Glomerular visceral epithelial cell (primary cell): ENCODE data around the gene KAT6B.

Experiments used
- DNase-seq: peaks from one replicate; pipeline ENCODE4 v3.0.0-alpha.2; 2016; ENCODE audit errors: extremely low spot score

The KAT6B gene

GRCh38 chr10:74983383-74983782, 157.0 kb downstream of the KAT6B start:
- no peak for DNase-seq

- DNase-seq: no peak
Measured at GRCh38 chr10:74987339-74988053, 161.1 kb downstream of the KAT6B start.

GRCh38 chr10:74988054-74988775, 161.8 kb downstream of the KAT6B start:
- DNase-seq: no peak

GRCh38 chr10:74988832-74989561, 162.6 kb downstream of the KAT6B start:
- DNase-seq: no peak

- DNase-seq: peak; percentile 38
Measured at GRCh38 chr10:74991435-74991834, 165.0 kb downstream of the KAT6B start.

- DNase-seq: no peak
Measured at GRCh38 chr10:74992068-74992467, 165.7 kb downstream of the KAT6B start.

- no peak for DNase-seq
Measured at GRCh38 chr10:74993649-74994048, 167.2 kb downstream of the KAT6B start.

- no peak for DNase-seq
Measured at GRCh38 chr10:74994854-74995253, 168.5 kb downstream of the KAT6B start.

GRCh38 chr10:74995806-74996205, 169.4 kb downstream of the KAT6B start:
- DNase-seq: no peak

- DNase-seq: no peak
Measured at GRCh38 chr10:74997163-74997562, 170.8 kb downstream of the KAT6B start.

- DNase-seq: no peak
Measured at GRCh38 chr10:75000748-75001321, 174.4 kb downstream of the KAT6B start.

GRCh38 chr10:75001715-75002350, 175.4 kb downstream of the KAT6B start:
- no peak for DNase-seq

GRCh38 chr10:75002351-75002725, 175.9 kb downstream of the KAT6B start:
- DNase-seq: no peak

- no peak for DNase-seq
Measured at GRCh38 chr10:75002967-75003594, 176.7 kb downstream of the KAT6B start.

GRCh38 chr10:75003891-75004290, 177.5 kb downstream of the KAT6B start:
- no peak for DNase-seq

- DNase-seq: no peak
Measured at GRCh38 chr10:75007646-75008045, 181.2 kb downstream of the KAT6B start.

GRCh38 chr10:75008952-75009351, 182.6 kb downstream of the KAT6B start:
- no peak for DNase-seq

GRCh38 chr10:75009426-75009825, 183.0 kb downstream of the KAT6B start:
- DNase-seq: no peak

- no peak for DNase-seq
Measured at GRCh38 chr10:75010373-75010772, 184.0 kb downstream of the KAT6B start.

- no peak for DNase-seq
Measured at GRCh38 chr10:75011221-75011620, 184.8 kb downstream of the KAT6B start.

GRCh38 chr10:75012471-75012870, 186.1 kb downstream of the KAT6B start:
- DNase-seq: no peak
